ENCODE results near the gene EML6.

The EML6 gene

DNA sequence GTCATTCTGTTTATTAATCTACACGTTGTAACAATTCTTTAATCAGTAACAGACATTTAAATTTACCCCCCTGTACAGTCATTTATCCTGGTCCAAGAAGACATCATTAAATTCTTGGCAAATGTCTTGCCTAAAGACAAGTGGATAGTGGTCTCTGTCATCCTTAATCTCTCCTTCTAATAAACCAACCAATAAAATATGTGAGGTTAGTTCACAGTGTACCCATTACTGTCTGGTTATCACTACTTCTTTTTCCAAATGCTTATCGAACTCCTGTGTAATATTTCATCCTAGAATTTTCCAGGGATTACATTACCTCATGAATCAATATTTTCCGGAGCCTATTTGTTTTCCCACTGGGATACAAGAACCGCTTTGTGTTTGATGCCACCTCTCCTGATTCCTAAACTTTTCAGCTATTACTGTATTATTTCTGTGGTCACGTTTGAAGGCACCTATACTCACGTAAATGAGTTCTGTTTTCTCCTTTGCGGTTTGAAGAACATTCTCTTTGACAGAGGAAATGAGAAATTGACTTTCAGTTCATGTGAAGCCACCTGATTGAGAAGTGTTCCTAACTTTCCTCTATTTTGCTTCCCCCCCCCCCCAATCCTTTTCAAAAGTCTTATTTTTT is 195.3 kb downstream of the EML6 start:
- no peak for DNase-seq

DNA sequence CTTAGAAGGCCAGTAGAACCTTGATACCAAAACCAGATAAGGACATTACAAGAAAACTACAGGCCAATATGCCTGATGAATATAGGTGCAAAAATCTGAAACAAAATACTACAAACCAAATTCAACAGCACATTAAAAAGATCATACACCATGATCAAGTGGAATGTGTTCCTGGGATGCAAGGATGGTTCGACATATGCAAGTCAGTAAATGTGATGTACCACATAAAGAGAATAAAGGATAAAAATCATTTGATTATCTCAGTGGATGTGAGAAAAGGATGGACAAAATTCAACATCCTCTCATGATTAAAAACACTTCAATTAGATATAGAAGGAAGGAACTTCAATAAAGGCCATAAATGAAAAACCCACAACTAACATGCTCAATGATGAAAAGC is 197.2 kb downstream of the EML6 start:
- DNase-seq, result no peak

DNA sequence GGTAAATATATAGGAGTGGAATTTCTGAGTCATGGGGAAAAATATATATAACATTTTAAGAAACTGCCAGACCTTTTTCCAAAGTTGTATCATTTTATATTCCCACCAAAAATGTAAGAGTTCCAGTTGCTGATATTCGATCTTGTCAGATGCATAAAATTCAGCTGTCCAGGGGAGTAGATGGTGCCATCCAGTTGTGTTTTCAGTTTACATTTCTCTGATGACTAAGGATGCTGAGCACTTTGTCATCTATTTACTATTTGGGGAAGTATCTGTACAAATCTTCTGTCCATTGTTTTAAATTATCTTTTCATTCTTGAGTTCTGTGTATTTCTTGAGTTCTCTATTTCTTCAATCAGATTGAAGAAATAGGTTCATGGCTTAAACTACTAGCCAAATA is 200.7 kb downstream of the EML6 start:
- no peak for DNase-seq

DNA sequence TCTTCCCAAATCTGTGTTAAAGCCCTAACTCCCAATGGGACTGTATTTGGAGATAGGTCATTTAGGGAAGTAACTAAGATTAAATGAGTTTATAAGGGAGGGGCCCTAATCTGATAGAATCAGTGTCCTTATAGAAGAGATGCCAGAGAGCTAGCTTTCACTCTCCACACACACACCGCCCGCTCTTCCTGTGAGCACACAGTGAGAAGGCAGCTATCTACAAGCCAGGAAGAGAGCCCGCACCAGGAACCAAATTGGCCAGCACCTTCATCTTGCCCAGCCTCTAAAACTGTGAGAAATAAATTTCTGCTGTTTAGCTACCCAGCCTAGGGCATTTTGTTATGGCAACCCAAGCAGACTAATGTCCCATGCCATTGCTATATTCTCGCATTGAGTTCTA is 201.6 kb downstream of the EML6 start:
- DNase-seq, result no peak

DNA sequence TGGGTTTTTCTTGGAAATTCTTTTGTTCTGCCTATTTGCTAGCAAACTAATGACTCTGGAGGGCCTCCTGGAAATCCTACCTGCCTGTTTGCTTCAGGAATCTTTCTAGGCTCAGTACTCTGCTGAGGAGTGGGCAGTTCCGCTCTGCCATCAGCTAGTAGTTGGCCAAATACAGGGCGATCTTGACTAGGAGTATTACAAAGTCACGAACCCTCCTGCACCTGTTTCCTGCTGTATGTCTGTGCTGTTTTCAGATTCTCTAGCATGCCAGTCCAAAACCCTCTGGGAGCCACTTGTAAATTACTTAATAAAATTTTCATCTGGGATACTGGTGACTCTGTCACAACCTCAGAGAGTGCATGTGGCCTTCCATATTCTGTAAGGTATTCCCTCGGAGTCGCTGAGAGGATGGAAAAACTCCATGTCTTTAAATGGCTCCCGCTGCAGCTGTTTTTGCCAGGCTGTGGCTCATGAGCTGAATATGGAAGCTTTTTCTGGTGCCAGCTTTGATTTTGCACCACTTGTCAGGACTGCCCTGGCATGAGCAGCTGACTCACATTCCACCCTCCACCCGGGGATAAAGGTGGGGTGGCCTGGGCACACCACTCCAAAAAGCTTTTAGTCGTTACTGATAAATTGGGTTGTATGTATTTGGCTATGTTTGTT is 203.8 kb downstream of the EML6 start:
- no peak for DNase-seq

DNA sequence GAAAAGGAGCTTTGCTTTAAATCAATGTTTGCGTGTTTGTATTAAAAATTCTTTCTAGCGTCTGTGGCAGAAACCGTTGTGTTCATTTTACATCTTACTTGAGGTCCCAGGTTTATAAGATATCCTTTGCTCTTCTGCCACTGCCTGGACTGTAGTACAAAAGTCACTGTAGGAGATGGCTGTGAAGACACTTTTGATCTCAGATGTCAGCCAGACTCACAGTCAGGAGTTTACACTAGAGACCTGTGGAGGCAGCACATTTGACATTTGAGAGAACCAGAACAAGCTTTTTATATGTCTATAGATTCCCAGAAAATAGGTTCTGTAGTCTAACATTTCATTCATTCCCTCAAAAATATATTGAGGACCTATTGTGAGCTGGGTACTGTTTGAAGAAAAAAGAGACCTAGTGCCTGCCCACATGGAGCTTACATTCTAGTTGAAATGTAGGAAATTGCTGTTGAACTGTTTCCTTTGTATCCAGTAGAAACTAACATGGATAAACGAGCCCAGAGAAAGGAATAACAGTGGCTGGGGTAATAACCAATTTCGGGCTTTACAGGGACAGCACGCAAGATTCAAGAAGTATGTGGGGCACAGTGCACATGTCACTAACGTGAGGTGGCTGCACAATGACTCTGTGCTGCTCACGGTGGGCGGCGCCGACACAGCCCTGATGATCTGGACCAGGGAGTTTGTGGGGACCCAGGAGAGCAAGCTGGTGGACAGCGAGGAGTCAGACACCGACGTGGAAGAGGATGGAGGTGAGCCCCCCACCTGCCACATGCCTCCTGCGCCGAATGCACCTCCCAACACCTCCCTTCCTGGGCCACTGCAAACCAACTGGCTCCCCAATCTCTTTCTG is 204.5 kb downstream of the EML6 start:
- no peak for DNase-seq

DNA sequence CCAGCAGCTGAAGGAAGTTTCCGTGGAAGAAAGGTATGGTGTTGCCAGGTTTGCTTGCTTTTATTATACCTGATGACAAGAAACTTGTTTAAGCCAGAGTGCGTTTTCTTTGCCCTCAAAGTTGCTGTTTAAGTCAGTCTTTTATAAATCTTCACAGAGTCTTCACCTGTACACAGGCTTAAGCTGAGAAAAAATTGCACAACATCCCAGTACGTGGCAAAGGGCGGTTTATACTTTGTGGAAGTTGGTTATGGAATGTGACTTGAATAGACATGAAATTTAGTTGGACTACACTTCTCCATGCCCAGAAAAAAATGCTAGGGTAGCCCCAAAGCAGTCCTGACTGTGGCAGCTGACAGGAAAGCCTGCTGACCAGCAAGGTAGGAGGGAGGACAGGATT is 205.3 kb downstream of the EML6 start:
- DNase-seq, result no peak

DNA sequence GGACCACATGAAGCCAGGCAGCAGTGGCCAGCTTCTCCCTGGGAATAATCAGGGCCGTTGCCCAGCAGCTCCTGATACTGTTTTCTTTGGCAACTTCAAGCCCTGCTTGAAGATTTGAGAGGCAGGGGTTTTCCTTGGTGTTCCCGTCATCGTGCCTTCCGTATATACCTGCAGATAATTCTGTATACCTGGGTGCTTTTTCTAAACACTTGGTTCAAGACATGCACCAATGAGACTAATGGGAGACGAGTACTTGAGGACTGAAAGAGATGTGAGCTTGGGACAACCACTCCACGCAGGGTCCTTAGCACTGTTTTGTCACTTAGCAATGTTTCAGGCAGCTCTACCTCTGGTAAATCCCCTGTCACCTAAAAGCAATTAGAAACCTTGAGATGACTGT is 208.0 kb downstream of the EML6 start:
- DNase-seq, result no peak

DNA sequence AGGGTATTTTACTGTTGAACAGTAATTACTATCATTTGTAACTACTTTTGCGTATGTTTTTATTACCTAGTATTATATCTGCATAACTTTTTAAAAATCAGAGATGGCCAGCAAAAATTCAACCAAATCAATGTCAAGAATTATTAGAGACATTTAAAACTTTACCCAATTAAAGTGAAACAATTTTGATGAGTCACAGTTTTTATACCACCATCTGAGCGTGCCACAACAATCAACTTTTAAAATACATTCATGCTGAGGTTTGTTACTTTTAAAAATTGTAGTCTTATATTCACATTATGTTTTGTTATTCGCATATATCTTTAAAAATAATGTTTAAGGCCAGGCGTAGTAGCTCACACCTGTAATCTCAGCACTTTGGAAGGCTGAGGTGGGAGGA is 211.9 kb downstream of the EML6 start:
- DNase-seq, result no peak

DNA sequence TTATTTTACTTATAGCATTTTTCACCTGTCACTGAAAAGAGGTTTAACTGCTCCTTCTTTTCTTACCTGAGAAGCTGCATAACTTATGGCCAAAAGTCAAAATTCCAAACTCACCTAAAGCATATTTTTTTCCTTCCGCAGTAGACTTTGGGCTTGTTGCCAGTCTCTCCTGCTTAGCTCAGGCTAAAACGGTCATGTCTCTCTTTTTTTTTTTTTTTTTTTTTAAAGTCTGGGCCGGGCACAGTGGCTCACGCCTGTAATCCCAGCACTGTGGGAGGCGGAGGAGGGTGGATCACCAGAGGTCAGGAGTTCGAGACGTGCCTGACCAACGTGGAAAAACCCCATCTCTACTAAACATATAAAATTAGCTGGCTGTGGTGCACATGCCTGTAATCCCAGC is 213.3 kb downstream of the EML6 start:
- DNase-seq, result no peak

DNA sequence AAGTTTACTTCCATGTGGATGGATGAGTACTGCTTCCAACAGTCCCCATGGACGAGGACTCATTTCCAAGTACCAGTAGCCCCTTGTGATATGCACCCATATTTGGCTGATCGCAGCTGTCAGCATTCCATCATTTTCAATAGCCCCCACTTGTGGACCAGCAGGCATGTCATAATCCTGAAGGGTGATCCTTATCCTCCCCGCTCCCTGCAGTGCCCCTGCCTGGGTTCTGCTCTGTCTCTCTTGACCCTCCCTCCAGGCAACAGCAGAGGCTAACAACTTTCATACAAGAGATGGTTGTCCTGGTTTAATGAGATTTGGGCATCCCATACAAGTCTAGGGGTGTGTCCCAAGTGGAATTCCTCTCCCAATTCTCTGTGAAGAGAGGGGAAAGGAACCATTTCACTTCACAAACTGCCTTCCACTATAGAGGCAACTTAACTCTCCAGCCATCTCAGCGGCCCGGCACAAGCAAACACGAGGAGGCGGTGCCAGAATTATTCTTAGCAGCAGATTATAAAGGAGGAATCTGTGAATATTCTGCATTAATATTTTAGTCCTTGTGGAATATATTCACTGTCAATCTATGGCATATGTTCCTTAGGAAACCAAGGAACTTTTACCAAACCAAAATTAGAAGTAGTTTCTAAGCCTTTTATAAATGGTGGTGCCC is 216.1 kb downstream of the EML6 start:
- no peak for DNase-seq

DNA sequence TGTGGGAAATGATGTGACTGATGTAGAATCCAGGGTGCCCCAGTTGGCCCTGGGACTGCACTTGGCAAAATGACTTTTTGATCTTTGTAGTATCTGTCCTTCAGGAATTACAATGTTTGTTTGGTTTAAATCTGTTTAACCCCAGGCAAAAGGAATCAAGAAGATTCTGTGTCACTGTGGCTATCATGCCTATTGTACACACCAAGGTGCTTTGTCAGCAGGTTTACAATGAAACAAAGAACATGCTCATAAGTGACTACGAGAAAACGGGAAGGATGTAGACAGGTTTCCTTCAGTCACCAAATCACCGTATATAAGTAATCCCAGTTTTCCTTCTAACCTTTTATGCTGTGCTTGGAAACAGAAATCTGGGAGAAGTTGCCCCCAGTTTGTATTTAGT is 217.3 kb downstream of the EML6 start:
- no peak for DNase-seq

DNA sequence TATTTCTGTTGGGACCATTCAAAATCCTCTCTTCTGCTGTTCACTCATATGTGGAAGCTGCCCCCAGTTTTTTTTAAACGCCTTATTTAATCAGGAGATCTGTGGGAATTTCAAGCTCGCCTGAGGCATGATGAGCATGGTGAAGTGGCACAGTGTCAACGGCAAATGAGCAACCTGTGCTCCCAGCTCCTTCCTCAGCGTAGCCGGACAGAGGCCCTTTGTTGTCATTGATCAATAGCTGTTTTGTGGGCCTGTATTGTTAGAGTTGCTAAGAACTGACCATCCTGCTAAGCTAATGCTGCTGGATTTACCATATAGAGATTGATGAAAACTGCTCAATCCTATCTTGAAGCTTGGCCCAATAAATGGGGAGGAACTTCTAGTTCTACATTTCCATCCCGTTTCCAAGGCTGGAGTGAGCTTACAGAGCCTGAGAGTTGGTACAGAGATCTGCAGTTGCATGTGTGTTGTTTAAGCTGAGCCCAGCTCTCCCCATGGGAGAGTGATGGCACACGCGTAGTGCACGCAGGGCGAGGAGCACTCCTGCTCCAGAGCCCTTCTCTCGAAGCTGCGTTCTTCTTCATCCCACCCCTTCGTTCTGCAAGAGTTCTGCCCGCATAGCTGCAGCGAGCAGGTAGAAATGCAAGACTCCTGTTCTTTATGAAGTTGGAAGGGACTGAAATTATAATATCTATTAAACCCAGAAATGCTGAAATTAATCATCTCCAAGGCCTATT is 218.0 kb downstream of the EML6 start:
- no peak for DNase-seq

DNA sequence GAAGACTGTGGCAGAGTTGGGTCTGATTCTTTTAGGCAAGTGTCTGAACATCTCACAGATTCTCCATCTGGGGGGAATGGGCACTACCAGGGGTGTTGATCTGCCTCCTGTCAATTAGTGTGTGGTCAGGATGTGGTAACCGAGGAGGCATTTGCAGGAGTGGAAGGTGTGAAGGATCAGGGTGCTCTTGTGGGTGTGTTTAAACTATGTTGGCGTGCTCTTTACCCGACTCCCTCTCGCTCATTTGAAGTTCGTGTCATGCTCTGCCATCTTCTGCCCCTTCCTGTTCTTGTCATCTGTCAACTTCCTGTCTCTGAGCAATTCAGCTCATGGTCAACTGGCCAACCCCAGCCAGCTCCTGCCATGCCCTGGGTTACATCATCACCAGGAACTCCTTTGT is 218.9 kb downstream of the EML6 start:
- DNase-seq, result no peak

DNA sequence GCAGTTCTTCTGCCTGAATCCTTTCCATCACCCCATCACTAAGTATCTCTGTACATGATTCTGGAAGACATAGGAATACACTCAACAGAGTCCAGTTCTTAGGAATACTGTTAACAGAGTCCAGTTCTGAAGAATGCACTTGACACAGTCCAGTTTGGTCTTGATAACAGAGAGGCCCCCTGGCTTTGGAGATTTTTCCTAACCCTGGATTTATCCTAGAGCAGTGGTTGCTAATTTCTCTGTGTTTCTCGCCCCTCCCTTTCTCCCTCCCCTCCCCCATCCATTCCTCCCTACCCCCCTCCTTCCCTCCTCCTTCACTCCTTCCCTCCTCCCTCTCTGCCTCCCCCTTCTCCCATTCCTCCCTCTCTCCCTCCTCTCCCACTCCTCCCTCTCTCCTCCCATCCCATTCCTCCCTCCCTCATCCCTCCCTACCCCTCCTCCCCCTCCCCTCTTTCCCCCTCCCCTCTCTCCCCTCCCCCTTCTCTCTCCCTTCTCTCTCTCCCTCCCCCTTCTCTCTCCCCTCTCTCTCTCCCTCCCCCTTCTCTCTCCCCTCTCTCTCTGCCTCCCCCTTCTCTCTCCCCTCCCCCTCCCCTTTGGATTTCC is 221.4 kb downstream of the EML6 start:
- DNase-seq, result no peak

DNA sequence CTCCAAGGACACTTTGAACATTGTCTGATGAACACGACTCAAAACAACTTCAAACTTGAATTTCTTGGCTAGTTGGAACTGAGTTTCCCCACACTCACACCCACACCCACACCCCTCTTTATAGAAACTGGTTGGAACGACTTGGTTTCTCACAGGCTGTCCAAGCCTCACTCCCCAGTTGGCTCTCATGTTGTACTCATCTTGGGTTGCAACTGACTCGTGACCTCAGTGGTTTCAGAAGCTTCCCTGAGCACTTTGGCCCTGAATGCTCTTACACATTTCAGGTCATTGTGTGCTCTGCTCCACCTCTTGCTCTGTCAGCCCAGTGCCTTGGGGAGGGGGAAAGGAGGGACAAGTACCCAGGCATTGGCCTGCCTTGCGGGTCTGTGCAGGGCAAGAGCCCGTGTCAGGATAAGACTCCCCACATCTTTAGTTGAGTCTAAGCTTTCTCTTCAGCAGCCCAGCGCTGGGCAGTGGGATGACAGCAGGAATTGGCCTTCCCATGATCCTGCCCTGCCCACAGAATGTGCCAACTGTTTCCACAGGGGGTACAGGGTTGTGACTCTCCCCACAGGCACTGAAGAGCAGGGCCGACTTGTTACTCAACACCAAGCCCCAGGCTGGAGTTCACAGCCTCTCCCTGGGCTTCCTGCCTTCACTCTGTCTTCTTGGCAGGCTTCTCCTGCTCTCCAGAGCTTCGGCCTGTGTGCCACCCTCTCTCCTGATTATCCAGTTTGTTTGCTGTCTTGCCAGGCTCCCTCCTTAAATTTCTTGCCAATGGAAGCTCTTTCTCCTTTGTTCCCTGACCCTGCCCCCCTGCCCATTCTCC is 222.1 kb downstream of the EML6 start:
- DNase-seq, result no peak

DNA sequence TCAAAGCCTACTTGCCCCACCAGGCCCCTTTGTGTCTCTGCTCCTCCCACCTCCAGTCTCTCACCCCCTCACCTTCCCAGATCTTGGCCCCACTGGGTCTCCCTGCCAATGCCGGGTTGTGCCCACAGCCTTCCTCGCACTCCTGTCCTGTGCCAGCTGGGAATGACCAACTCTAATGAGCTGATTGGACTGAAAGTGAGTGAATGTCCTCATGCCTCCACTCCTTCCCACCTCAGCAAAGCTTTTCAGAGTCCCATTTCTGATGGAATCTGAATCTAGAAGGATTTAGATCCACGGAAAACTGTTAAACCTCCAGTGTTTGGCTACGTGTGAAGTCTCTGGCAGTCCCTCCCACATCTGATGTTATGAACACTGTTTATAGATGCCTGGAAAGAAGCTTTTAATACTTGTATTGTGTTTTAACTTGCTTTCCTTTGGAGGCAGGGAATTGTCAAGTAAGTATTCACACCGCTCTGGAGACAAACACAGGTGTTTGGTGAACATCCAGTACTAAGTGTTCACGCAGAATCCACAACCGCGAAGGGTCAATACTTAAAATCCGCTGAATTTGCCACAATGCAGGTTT is 222.9 kb downstream of the EML6 start:
- no peak for DNase-seq

DNA sequence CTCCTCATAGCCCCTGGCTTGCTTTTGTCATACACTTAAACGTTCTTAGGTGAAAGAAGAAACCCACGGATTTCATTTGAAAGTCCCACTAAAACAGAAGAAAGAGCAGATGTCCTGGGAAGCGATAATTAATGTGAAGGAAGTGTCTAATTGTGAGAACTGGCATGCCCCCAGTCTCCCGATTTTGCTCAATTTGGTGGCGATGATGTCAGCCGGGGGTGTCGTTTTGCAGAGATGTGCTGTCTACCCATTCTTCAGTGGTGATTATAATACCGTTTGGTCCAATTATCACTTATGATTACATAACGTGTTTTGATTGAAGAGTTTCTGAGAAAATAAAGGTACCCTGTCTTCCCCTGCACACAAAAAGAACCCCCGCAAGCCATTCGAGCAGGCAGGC is 223.7 kb downstream of the EML6 start:
- no peak for DNase-seq

DNA sequence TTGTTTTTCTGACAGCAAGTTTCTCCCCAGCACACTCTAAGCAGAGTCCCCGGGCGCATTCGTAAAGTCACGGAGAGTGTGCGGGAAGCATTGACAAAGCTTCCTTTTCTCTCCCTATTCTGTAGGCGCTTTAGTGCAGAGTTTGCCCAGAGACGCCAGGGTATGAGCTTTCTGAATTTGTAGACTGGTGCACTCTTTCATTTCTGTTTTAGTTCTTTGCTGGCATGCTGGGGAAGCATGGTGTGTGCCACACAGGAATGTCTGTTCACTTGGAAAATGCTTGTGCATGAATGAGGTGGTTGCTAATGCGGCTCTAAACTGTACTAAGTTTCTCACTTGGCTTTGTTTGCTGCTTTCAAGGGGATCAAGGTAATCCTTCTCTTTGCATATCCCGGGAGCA is 224.2 kb downstream of the EML6 start:
- DNase-seq, result no peak

DNA sequence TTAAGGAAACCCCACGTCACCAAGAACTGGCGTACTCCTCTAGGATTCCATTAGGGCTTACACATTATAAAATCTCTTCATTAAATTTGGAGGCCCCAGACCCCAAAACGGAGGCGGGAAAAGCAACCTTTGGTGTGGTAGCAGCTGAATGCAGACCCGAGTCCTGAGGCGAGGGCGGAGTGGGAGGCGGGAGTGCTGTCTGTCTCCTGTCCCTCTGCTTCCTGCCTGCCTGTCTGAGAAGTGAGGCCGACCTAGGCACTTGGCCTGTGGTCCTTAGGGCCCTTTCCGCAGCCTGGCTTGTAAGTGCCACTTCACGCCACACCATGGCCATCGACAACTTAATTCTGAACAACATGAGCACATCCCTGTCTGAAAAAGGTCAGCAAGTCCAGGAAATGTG is 224.7 kb downstream of the EML6 start:
- DNase-seq, result no peak

DNA sequence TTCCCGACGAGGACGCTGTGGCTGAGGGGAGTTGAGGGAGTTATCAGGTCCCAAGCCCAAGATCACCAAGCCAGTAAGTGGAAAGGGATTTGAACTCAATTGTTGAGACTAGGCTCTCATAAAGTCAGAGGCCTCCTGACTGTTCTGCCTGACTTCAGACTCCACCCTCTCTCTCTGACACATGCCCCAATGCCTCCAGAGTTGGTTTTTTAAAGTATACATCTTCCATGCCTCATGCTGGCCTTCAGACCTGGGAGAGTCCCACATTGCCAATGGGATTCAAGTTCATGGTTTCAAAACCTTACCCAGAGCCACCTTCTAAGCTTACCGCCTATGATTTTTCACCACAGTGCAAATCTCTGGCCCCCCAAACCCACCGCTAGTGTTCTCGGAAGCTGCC is 226.0 kb downstream of the EML6 start:
- DNase-seq, result no peak
